Measurements from ENCODE around the gene TNFRSF4.

- no peak for TF ChIP-seq EP300 (IDR thresholded peaks at IDR 0.05)
- no peak for TF ChIP-seq POLR2A (IDR thresholded peaks at IDR 0.05)
- TF ChIP-seq POLR2AphosphoS5 (IDR thresholded peaks at IDR 0.05): no peak
- TF ChIP-seq CTCF (IDR thresholded peaks at IDR 0.05): no peak
Observed at GRCh38 chr1:1204425-1204920, 9.5 kb downstream of the TNFRSF4 start.
